ENCODE data around the gene ZBTB46. TPM values are rescaled to one million over a fixed set of nuclear protein-coding genes. Genes with fewer than 3 reads are reported as not detected.

Gene ZBTB46
- total RNA-seq, 2 experiments from 2014 or later: 0.67 to 1.3 TPM

DNA sequence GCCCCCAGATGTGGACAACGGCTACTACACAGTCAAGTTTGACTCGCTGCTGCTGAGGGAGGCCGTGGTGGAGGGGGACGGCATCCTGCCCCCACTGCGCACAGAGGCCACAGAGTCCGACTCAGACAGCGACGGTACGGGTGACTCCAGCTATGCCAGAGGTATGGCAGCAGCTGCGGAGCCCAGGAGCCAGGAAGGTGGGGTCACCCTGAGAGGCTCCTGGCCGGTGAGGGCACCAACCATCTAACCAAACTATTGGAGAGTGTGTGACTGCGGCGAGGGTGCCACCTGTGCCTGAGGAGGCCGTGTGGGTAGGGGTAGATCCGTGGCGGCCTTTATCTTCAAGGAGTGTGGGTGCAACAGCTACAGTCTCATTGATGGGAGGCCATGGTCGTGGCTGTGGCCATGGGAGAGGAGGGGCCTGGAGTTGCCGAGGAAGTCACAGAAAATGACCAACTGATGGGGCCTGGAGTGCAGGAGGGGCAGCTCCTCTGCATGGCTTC, 97.4 kb downstream of the ZBTB46 start:
- intact Hi-C loops (cut with micrococcal nuclease; ENCODE audit: unreplicated experiment): no loop called here
- H3K27ac ChIP-seq (ENCODE audit: low read depth, low read length, poor library complexity, severe bottlenecking): peak overlapping the region; percentile 97
- no peak overlapping the region for H3K4me3 ChIP-seq (ENCODE audit: low read depth, low read length, poor library complexity, severe bottlenecking)

DNA sequence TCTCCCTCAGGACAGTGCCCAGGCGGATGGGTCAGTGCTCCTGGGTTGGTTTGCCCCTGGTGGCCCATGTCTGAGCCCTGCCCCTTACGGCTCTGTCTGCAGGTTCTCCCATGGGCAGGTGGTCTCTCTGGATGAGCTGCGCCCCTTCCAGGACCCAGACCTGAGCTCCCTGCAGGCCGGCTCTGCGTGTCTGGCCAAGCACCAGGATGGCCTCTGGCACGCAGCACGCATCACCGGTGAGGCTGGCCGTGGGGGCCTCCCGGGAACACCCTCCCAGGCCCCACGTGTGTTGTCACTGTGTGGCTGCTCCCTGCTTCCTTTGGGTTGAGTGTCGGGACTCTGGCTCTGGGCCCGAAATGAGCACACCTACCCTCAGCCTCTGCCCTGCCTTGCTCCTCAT, 97.9 kb downstream of the ZBTB46 start:
- no TSS peak for BruUV-seq (replicated peaks)
- no peak overlapping the region for H3K4me3 ChIP-seq (ENCODE audit: low read depth, low read length, poor library complexity, severe bottlenecking)
- TF ChIP-seq, protein P1, sequence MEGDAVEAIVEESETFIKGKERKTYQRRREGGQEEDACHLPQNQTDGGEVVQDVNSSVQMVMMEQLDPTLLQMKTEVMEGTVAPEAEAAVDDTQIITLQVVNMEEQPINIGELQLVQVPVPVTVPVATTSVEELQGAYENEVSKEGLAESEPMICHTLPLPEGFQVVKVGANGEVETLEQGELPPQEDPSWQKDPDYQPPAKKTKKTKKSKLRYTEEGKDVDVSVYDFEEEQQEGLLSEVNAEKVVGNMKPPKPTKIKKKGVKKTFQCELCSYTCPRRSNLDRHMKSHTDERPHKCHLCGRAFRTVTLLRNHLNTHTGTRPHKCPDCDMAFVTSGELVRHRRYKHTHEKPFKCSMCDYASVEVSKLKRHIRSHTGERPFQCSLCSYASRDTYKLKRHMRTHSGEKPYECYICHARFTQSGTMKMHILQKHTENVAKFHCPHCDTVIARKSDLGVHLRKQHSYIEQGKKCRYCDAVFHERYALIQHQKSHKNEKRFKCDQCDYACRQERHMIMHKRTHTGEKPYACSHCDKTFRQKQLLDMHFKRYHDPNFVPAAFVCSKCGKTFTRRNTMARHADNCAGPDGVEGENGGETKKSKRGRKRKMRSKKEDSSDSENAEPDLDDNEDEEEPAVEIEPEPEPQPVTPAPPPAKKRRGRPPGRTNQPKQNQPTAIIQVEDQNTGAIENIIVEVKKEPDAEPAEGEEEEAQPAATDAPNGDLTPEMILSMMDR (conservative IDR thresholded peaks at IDR 0.05; ENCODE audit: low read length): no peak
- no peak for TF ChIP-seq EZH2phosphoT487 (IDR thresholded peaks at IDR 0.05; ENCODE audit: borderline replicate concordance, low read depth, low read length)
- H3K9me3 ChIP-seq (ENCODE audit: low read length): no peaks in the 10 kb centered on the region
- H3K36me3 ChIP-seq (ENCODE audit: insufficient read depth, low read length): peaks cover 58% of the 10 kb centered on the region
- no peaks in the 10 kb centered on the region for H4K20me1 ChIP-seq (ENCODE audit: insufficient read depth, low read length)
- H2AFZ ChIP-seq (ENCODE audit: low read length): no peak overlapping the region
- peaks cover 77% of the 10 kb centered on the region for H3K4me1 ChIP-seq (ENCODE audit: insufficient read depth, low read length, poor library complexity, severe bottlenecking)
- ChIA-PET POLR2A (no interaction called here), CTCF (ENCODE audit: unreplicated experiment) (no interaction called here)
- peaks cover 17% of the 10 kb centered on the region for H3K79me2 ChIP-seq (ENCODE audit: insufficient read depth, low read depth, low read length)
- H3K9me2 ChIP-seq (ENCODE audit: insufficient read depth, low read length): no peaks in the 10 kb centered on the region
- H3K4me2 ChIP-seq (ENCODE audit: low read length): no peak overlapping the region
- no peak for DNase-seq (ENCODE audit: low spot score)
- peak overlapping the region; percentile 97 for H3K27ac ChIP-seq (ENCODE audit: low read depth, low read length, poor library complexity, severe bottlenecking)
- intact Hi-C loops (cut with micrococcal nuclease; ENCODE audit: unreplicated experiment): no loop called here

More for the DNA sequence above, 97.4 kb downstream of the ZBTB46 start:
- TF ChIP-seq EZH2phosphoT487 (IDR thresholded peaks at IDR 0.05; ENCODE audit: borderline replicate concordance, low read depth, low read length): no peak
- TF ChIP-seq, protein P1 (conservative IDR thresholded peaks at IDR 0.05; ENCODE audit: low read length): no peak
- Histone ChIP-seq H3K4me2 (ENCODE audit: low read length) (no peak overlapping the region), H3K9me2 (ENCODE audit: insufficient read depth, low read length) (no peaks in the 10 kb centered on the region), H2AFZ (ENCODE audit: low read length) (no peak overlapping the region), H3K4me1 (ENCODE audit: insufficient read depth, low read length, poor library complexity, severe bottlenecking) (peaks cover 77% of the 10 kb centered on the region), H3K79me2 (ENCODE audit: insufficient read depth, low read depth, low read length) (peaks cover 17% of the 10 kb centered on the region), H4K20me1 (ENCODE audit: insufficient read depth, low read length) (no peaks in the 10 kb centered on the region), H3K9me3 (ENCODE audit: low read length) (no peaks in the 10 kb centered on the region), H3K36me3 (ENCODE audit: insufficient read depth, low read length) (peaks cover 63% of the 10 kb centered on the region)
- ChIA-PET POLR2A (no interaction called here), CTCF (ENCODE audit: unreplicated experiment) (no interaction called here)
- BruUV-seq (replicated peaks): no TSS peak
- DNase-seq (ENCODE audit: low spot score): no peak

DNA sequence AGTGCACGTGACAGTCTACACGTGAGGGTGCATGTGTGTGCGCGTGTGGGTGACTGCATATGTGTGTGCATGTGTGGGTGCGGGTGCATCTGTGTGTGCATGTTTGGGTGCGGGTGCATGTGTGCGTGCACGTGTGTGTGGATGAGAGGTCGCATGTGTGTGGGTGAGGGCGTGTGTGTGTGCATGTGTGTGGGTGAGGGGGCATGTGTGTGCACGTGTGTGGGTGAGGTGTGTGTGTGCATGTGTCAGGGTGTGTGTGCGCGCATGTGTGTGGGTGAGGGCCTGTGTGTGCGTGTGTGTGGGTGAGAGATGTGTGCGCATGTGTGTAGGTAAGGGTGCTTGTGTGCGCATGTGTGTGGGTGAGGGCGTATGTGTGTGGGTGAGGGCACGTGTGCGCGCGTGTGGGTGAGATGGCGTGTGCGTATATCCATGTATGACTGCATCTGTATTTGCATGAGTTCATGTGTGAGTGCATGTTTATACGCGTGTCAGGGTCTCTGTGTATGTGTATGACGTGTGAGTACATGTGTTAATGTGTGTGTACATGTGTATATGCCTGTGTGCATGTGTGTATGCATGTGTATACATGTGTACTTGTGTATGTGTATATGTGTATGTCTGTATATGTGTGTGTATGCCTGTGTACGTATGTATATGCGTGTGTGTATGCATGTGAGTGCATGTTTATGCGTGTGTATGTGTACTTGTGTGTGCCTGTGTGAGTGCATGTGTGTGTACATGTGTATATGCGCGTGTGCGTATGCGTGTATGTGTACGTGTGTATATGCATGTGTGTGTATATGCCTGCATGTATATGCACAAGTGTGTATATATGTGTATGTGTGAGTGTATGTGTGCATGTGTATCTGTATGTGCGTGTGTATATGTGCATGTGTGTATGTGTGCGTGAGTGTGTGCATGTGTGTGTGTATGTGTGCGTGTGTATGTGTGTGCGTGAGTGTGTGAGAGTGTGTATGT, 98.7 kb downstream of the ZBTB46 start:
- TF ChIP-seq EZH2phosphoT487 (IDR thresholded peaks at IDR 0.05; ENCODE audit: borderline replicate concordance, low read depth, low read length): no peak
- TF ChIP-seq, protein P1 (conservative IDR thresholded peaks at IDR 0.05; ENCODE audit: low read length): no peak
- Histone ChIP-seq H3K4me3 (ENCODE audit: low read depth, low read length, poor library complexity, severe bottlenecking) (peak overlapping the region; percentile 55), H3K27ac (ENCODE audit: low read depth, low read length, poor library complexity, severe bottlenecking) (peak overlapping the region; percentile 97), H3K79me2 (ENCODE audit: insufficient read depth, low read depth, low read length) (peaks cover 17% of the 10 kb centered on the region), H3K4me2 (ENCODE audit: low read length) (peak overlapping the region; percentile 77), H3K9me3 (ENCODE audit: low read length) (no peaks in the 10 kb centered on the region), H3K9me2 (ENCODE audit: insufficient read depth, low read length) (no peaks in the 10 kb centered on the region), H3K36me3 (ENCODE audit: insufficient read depth, low read length) (peaks cover 57% of the 10 kb centered on the region), H4K20me1 (ENCODE audit: insufficient read depth, low read length) (no peaks in the 10 kb centered on the region), H3K4me1 (ENCODE audit: insufficient read depth, low read length, poor library complexity, severe bottlenecking) (peaks cover 77% of the 10 kb centered on the region), H2AFZ (ENCODE audit: low read length) (no peak overlapping the region)
- CTCF ChIA-PET (ENCODE audit: unreplicated experiment): no interaction called here
- no peak for DNase-seq (ENCODE audit: low spot score)
- BruUV-seq (replicated peaks): no TSS peak
- intact Hi-C loops (cut with micrococcal nuclease; ENCODE audit: unreplicated experiment): no loop called here
- POLR2A ChIA-PET: no interaction called here

Data from OCI-LY7 (cell line).